ENCODE data around the gene RPS16.

- TF ChIP-seq POLR2A (IDR thresholded peaks at IDR 0.05) = no peak
- TF ChIP-seq CTCF (IDR thresholded peaks at IDR 0.05) = no peak
These were observed 8.9 kb upstream of the RPS16 start for GRCh38 chr19:39444598-39445195.

Data from prostate gland (tissue), 2 donors.